BE2C (cell line): ENCODE results near the gene VAX1.

Experiments
- DNase-seq: peaks from one replicate; pipeline ENCODE4 v3.0.0-alpha.2; 2020
- H3K27me3 ChIP-seq: fragments of 250-450 bp; sonication (Bioruptor Pico); 2 replicates; pipeline ENCODE4 v1.5.1; 2020; ENCODE audit warnings: mild to moderate bottlenecking
- H3K36me3 ChIP-seq: fragments of 250-450 bp; sonication (Bioruptor Pico); 2 replicates; pipeline ENCODE4 v1.5.1; 2020; ENCODE audit warnings: mild to moderate bottlenecking
- H3K4me1 ChIP-seq: fragments of 250-450 bp; sonication (Bioruptor Pico); 2 replicates; pipeline ENCODE4 v1.5.1; 2020
- H3K4me3 ChIP-seq: 2 replicates; pipeline ENCODE4 v1.5.1; 2011; ENCODE audit warnings: low read depth, low read length
- H3K9me3 ChIP-seq: fragments of 250-450 bp; sonication (Bioruptor Pico); 2 replicates; pipeline ENCODE4 v1.5.1; 2020
- CTCF ChIP-seq: IDR thresholded peaks from 2 replicates; pipeline ENCODE4 v1.5.1; 2012; ENCODE audit warnings: mild to moderate bottlenecking, low read depth, low read length

VAX1 gene

GRCh38 chr10:117175901-117176534 lies 37.9 kb upstream of the VAX1 start:
- DNase-seq, result peak; percentile 74
- peaks cover 38% of the 10 kb centered on the region for H3K27me3 ChIP-seq
- TF ChIP-seq CTCF, result peak; percentile 89
- no peaks in the 10 kb centered on the region for H3K36me3 ChIP-seq
- H3K4me1 ChIP-seq, result no peaks in the 10 kb centered on the region
- no peaks in the 10 kb centered on the region for H3K9me3 ChIP-seq
- peak overlapping the region; percentile 57 for H3K4me3 ChIP-seq

GRCh38 chr10:117175215-117175900 lies 37.3 kb upstream of the VAX1 start:
- peaks cover 44% of the 10 kb centered on the region for H3K27me3 ChIP-seq
- H3K36me3 ChIP-seq, result no peaks in the 10 kb centered on the region
- no peaks in the 10 kb centered on the region for H3K4me1 ChIP-seq
- TF ChIP-seq CTCF, result no peak
- DNase-seq, result peak; percentile 25
- peak overlapping the region; percentile 57 for H3K4me3 ChIP-seq
- no peaks in the 10 kb centered on the region for H3K9me3 ChIP-seq

- TF ChIP-seq CTCF, result peak; percentile 90
These were observed 36.6 kb upstream of the VAX1 start for GRCh38 chr10:117174439-117175214.

GRCh38 chr10:117170244-117170643 lies 32.2 kb upstream of the VAX1 start:
- Histone ChIP-seq H3K4me1 (no peaks in the 10 kb centered on the region; the same call in 1 of the 2 replicates), H3K36me3 (no peaks in the 10 kb centered on the region), H3K27me3 (peaks cover 94% of the 10 kb centered on the region), H3K4me3 (no peak overlapping the region), H3K9me3 (no peaks in the 10 kb centered on the region)
- DNase-seq, result no peak
- TF ChIP-seq CTCF, result no peak

More at GRCh38 chr10:117174439-117175214, 36.6 kb upstream of the VAX1 start:
- Histone ChIP-seq H3K4me1 (no peaks in the 10 kb centered on the region), H3K4me3 (peak overlapping the region; percentile 57), H3K9me3 (no peaks in the 10 kb centered on the region), H3K36me3 (no peaks in the 10 kb centered on the region), H3K27me3 (peaks cover 51% of the 10 kb centered on the region)
- DNase-seq, result peak; percentile 71

DNA sequence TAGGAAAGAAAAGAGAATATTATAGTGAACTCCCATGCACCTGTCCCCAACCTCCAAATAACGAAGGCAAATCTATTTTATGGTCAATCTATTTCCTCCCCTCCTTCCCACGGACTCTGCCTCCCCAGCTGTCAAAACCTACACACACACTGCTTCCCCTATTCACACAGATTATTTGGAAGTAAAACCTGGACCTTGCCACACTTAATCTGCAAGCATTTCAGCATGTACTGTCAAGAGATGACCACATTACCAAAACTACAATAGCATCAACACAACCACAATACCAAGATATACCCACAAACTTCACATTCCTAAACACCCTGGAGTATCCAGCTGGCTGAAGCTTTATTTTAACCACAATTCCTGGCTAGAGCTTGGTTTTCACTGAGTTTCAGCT lies 31.4 kb upstream of the VAX1 start:
- no peak for DNase-seq
- TF ChIP-seq CTCF, result no peak
- Histone ChIP-seq H3K4me3 (no peak overlapping the region), H3K36me3 (no peaks in the 10 kb centered on the region), H3K9me3 (no peaks in the 10 kb centered on the region), H3K4me1 (no peaks in the 10 kb centered on the region; the same call in 1 of the 2 replicates), H3K27me3 (peaks cover 98% of the 10 kb centered on the region)

GRCh38 chr10:117168729-117169128 lies 30.7 kb upstream of the VAX1 start:
- Histone ChIP-seq H3K4me3 (no peak overlapping the region), H3K36me3 (no peaks in the 10 kb centered on the region), H3K27me3 (peaks cover 98% of the 10 kb centered on the region), H3K4me1 (no peaks in the 10 kb centered on the region; the same call in 1 of the 2 replicates), H3K9me3 (no peaks in the 10 kb centered on the region)
- TF ChIP-seq CTCF, result no peak
- no peak for DNase-seq
